Femur (tissue), 1 donor: ENCODE measurements around the gene FOXO3.
"Not testable (repeated sequence)": the region's sequence is repeated elsewhere in the genome, so short reads cannot be mapped to it uniquely, and the experiment has no call there.

Source experiments
- DNase-seq: peaks from one replicate; pipeline ENCODE4 v3.0.0-alpha.2; 2017

FOXO3 gene

GRCh38 chr6:108560463-108561308, at the start of gene FOXO3:
FOXO3 (plus strand) TSS chr6:108560917; CDS start chr6:108561209, 292 bp downstream.
- DNase-seq, result peak; percentile 93

GRCh38 chr6:108518714-108519576, 41.8 kb upstream of the FOXO3 start:
- DNase-seq, result no peak

- no peak for DNase-seq
Observed at GRCh38 chr6:108521616-108522107, 39.1 kb upstream of the FOXO3 start.

- no peak for DNase-seq
Observed at GRCh38 chr6:108523697-108524096, 37.0 kb upstream of the FOXO3 start.

- no peak for DNase-seq
Observed at GRCh38 chr6:108524528-108525248, 36.0 kb upstream of the FOXO3 start.

- DNase-seq, result no peak
Observed at GRCh38 chr6:108526739-108527174, 34.0 kb upstream of the FOXO3 start.

- DNase-seq, result no peak
Observed at GRCh38 chr6:108528878-108529277, 31.8 kb upstream of the FOXO3 start.

GRCh38 chr6:108531332-108531731, 29.4 kb upstream of the FOXO3 start:
- DNase-seq, result no peak

GRCh38 chr6:108535114-108535742, 25.5 kb upstream of the FOXO3 start:
- no peak for DNase-seq

GRCh38 chr6:108535920-108536535, 24.7 kb upstream of the FOXO3 start:
- DNase-seq, result not testable (repeated sequence)

GRCh38 chr6:108541843-108542759, 18.6 kb upstream of the FOXO3 start:
- DNase-seq, result peak; percentile 88

- no peak for DNase-seq
Observed at GRCh38 chr6:108543175-108543940, 17.4 kb upstream of the FOXO3 start.

- no peak for DNase-seq
Observed at GRCh38 chr6:108544606-108545005, 16.1 kb upstream of the FOXO3 start.

- no peak for DNase-seq
Observed at GRCh38 chr6:108546079-108547049, 14.4 kb upstream of the FOXO3 start.

GRCh38 chr6:108549241-108549640, 11.5 kb upstream of the FOXO3 start:
- no peak for DNase-seq

GRCh38 chr6:108549741-108550140, 11.0 kb upstream of the FOXO3 start:
- DNase-seq, result no peak

- no peak for DNase-seq
Observed at GRCh38 chr6:108550256-108550655, 10.5 kb upstream of the FOXO3 start.

- DNase-seq, result no peak
Observed at GRCh38 chr6:108555399-108556052, 5.2 kb upstream of the FOXO3 start.
